ENCODE measurements around the gene DYRK1A.
"Not testable (repeated sequence)": the region's sequence is repeated elsewhere in the genome, so short reads cannot be mapped to it uniquely, and the experiment has no call there.

The DYRK1A gene

GRCh38 chr21:37483776-37484175 lies 117.2 kb downstream of the DYRK1A start:
- DNase-seq (ENCODE audit: low read depth, low spot score) = no peak

DNA sequence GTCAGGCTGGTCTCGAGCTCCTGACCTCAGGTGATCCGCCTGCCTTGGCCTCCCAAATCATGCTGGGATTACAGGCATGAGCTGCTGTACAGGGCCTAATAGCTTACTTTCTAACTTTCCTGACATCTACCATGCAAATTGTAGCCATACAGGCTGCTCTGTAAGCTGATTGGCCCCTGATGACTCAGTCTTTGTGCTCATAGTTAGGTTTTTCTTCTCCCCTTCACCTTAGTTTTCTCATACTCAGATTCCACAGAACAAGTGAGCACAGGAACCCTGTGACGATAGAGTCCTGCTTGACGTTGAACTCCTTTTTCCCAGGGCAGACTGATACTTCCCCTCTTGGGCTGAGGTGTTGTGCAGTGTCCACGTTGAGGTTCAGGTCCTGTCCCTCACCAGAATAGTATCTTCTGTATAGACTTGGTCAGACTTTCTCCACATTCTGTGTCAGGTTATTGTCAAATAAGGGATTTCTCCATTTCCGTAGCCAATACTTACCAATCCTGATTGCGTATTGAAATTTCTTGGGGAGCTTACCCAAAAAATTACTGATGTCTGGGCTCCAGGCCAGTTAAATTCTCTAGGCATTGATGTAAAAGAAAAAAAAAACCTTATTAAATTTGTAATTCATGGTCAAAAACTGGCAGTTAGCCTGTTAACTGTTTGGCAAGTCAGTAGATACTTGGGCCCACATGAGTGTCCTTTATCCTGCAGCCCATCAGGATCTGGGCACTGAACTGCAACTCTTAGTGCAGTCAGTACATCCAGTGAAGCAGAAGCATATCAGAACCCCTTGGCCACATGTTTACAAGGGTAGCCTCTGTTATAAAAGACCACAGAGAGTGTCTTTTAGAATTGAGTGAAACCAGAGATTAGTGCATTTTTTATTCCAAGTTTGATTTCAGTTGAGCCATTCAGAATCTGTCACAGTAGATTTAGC lies 118.2 kb downstream of the DYRK1A start:
- no peak for DNase-seq (ENCODE audit: low read depth, low spot score)

DNA sequence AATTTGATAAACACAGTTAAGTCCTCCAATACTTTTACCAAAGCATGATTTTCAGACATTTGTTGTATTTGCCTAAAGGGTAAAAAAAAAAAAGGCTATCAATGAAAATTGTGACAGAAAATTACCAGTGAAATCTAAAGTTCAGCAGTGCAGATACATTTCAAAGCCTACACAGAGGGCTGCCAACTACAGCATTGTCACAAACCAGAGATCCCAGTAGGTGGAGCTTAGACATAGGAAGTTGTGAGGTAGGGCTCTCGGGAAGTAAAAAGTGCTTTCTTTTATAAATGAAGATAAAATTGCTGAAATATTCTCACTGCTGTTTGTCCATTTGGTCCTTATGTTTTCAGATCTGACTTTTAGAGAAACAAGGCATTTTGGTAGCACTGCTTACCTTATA lies 123.0 kb downstream of the DYRK1A start:
- DNase-seq (ENCODE audit: low read depth, low spot score) = no peak

DNA sequence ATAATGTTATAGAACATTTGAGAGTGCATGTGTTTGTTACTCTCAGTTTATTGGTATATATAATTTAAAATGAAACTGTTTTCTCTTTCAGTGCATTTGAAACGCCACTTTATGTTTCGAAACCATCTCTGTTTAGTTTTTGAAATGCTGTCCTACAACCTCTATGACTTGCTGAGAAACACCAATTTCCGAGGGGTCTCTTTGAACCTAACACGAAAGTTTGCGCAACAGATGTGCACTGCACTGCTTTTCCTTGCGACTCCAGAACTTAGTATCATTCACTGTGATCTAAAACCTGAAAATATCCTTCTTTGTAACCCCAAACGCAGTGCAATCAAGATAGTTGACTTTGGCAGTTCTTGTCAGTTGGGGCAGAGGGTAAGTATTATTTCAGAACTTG lies 123.5 kb downstream of the DYRK1A start:
- no peak for DNase-seq (ENCODE audit: low read depth, low spot score)

- no peak for DNase-seq (ENCODE audit: low read depth, low spot score)
Measured at GRCh38 chr21:37496972-37497371, 130.4 kb downstream of the DYRK1A start.

- no peak for DNase-seq (ENCODE audit: low read depth, low spot score)
Measured at GRCh38 chr21:37498664-37499063, 132.1 kb downstream of the DYRK1A start.

DNA sequence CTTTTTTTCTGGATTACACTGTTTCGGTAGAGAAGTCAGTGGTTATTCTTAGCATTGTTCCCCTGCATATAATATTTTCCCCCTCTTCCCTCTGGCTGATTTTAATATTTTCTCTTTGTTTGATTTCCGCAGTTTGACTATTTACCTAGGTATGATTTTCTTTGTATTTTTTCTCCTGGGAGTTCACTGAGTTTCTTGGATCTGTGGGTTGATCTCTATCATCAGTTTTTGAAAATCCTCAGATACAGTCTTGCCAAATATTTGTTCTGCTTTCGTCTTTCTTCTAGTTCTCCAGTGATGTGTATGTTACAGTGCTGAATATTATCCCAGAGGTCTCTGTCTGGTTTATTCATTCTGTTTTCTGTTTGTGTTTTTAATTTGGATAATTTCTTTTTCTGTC lies 136.4 kb downstream of the DYRK1A start:
- no peak for DNase-seq (ENCODE audit: low read depth, low spot score)

DNA sequence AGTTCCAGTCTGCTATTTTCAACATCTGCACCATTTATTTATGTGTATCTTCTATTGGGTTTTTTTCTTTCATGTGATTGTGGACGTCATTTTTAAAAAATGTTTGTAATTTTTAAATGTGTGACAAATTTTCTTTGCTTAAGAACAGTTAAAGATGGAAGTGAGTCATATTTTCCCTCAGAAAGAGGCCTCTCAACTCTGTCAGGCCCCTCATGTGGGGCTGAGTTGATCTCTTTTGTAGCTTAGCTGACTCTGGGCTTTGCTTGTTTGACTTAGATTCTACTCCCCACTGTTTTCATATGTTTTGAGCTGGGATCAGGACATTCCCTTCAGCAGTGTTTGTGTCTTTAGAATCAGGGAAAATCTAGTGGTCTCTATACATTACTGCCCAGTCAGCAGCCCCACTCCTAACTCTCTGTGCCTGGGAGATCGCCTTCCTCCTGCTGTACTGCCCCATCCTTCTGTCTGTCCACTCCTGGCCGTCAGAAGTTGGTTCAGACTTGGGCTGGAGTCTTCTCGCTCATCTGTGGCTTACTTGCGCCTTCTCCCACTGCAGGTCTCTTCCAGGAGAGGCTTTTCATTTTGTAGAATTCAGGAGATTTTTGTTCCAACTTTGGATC lies 137.4 kb downstream of the DYRK1A start:
- no peak for DNase-seq (ENCODE audit: low read depth, low spot score)

GRCh38 chr21:37505963-37506362 lies 139.4 kb downstream of the DYRK1A start:
- DNase-seq (ENCODE audit: low read depth, low spot score) = no peak

- DNase-seq (ENCODE audit: low read depth, low spot score) = no peak
Measured at GRCh38 chr21:37507716-37508115, 141.1 kb downstream of the DYRK1A start.

- no peak for DNase-seq (ENCODE audit: low read depth, low spot score)
Measured at GRCh38 chr21:37508341-37508740, 141.8 kb downstream of the DYRK1A start.

DNA sequence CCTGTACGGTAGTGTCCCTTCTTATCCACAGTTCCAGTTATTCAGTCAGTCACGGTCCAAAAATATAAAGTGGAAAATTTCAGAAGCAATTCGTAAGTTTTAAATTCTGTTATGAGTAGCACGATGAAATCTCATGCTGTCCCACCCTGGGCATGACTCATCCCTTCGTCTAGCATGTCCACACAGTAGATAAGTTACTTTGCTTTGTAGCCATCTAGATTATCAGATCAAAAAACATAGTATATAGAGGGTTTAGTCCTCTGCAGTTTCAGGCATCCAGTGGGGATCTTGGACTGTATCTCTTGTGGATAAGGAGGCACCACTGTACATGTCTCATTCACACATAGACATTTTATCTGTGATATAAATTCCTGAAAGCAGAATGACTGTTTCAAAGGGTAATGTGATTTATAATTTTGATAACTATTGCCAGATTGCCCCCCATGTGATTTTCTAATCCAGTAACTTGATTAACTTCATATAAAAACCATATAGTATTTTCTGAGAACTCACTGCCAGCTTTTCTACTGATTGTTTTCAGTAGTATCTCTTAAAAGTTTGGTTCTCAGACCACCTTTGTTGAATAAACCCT lies 143.3 kb downstream of the DYRK1A start:
- DNase-seq (ENCODE audit: low read depth, low spot score) = no peak

DNA sequence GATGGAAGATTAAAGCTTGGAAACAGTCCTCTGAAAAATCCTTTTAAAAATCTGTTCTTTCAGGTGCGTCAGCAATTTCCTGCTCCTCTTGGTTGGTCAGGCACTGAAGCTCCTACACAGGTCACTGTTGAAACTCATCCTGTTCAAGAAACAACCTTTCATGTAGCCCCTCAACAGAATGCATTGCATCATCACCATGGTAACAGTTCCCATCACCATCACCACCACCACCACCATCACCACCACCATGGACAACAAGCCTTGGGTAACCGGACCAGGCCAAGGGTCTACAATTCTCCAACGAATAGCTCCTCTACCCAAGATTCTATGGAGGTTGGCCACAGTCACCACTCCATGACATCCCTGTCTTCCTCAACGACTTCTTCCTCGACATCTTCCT lies 145.3 kb downstream of the DYRK1A start:
- no peak for DNase-seq (ENCODE audit: low read depth, low spot score)

DNA sequence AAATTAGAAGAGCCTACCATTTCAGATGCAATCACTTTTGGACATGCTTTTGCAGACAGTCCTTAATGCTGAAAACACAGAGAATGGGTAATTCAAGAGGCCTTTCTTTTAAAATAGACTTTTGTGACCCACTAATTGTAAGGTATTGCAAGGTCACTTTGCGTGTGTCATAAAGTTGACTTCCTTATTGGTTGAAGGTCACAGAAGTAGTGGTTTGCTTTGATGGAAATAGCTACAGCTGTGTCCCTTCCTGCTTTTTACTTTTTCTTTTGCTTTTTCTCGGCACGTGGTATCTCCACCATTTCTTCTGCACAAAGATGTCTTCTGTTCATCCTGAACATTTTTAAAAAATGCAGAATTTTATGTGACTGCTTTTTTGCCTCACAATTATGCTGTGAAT lies 146.8 kb downstream of the DYRK1A start:
- no peak for DNase-seq (ENCODE audit: low read depth, low spot score)

DNA sequence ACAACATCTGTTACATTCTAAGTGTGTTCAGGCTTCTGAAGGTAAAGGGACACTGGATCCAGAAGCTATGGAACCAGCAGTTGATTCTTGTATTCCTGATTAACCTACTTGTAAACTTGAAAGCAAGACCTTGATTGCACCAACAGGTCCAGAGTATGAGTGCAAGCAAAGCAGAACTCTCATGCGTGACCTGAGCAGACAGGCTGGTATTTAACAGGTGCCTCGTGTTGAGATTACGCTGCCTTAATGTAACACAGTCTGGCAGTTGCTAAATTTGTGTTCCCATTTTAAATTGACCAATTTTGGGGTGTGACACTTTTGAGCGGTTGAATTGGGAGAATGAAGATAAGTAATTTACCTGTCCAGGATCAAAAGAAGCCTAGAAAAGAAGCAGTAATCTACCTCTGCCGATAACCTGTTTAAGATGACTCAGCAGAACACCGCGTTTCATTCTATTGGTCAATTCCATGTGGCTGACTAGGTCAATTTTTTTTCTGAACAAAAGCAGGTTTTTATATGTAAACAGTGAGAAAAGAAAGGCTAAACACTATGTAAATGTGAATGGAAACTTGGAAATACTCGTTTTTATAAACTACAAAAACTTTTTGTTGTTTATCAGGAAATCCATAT lies 147.6 kb downstream of the DYRK1A start:
- no peak for DNase-seq (ENCODE audit: low read depth, low spot score)

- no peak for DNase-seq (ENCODE audit: low read depth, low spot score)
Measured at GRCh38 chr21:37516998-37517397, 150.4 kb downstream of the DYRK1A start.

- DNase-seq (ENCODE audit: low read depth, low spot score) = no peak
Measured at GRCh38 chr21:37520801-37521200, 154.2 kb downstream of the DYRK1A start.

DNA sequence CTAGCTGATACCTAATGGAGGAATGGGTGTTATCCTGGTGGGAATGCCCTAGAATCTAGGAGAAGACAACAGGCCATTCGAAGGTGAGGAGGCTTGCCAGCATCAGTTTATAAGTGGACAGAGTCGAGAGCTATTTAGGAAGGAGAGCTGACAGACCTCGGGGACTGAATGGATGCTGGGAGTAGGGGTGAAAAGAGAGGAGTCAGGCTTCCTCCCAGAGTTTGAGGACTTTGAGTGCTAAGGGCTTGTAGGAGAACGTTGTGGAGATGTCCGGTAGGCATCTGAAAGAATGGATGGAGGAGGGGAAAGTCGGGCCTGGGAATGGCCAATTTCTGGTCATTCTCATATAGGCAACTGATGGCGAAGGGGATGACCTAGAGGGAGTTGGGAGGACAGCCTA lies 155.1 kb downstream of the DYRK1A start:
- DNase-seq (ENCODE audit: low read depth, low spot score) = no peak

- DNase-seq (ENCODE audit: low read depth, low spot score) = no peak
Measured at GRCh38 chr21:37522641-37523295, 156.2 kb downstream of the DYRK1A start.

DNA sequence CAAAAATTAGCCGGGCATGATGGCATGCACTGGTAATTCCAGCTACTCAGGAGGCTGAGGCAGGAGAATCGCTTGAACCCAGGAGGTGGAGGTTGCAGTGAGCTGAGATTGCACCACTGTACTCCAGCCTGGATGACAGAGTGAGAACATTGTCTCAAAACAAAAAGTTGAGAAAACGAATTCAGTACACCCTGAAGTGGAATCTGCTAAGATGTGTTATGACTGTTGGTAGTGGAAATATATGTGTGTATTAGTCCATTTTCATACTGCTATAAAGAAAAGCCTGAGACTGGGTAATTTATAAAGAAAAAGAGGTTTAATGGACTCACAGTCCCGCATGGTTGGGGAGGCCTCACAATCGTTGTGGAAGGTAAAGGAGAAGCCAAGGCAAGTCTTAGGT lies 158.4 kb downstream of the DYRK1A start:
- DNase-seq (ENCODE audit: low read depth, low spot score) = not testable (repeated sequence)

- no peak for DNase-seq (ENCODE audit: low read depth, low spot score)
Measured at GRCh38 chr21:37525810-37526209, 159.2 kb downstream of the DYRK1A start.

DNA sequence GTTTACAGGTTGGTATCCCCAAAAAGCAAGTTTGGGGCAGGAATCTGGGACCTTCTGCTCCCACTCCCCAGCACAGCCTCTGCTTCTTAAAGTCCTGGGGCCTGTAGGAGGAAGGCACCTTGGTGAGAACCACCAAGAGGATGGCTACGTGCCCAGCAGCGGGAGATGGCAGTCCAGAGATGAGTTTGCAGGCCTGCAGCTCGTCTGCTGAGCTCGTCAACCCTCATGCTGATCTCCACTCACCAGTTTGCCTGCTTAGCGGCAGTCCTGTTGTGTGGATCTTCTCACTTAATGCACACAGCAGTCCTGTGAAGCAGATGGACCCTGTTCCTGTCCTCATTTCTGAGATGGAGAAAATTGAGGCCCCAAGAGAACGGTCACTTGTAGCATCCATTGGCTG lies 160.5 kb downstream of the DYRK1A start:
- no peak for DNase-seq (ENCODE audit: low read depth, low spot score)
